A673 (cell line): ENCODE data around the gene QSOX2. TPM values are rescaled to one million over a fixed set of nuclear protein-coding genes. Genes with fewer than 3 reads are reported as not detected.

Experiments
- BruUV-seq: library from RNA; stranded (reverse); fragments of 400-500 nt; replicated peaks from 2 replicates; lab custom pipeline; 2021; lab: Mats Ljungman, UMichigan
- CTCF ChIA-PET: fragments of 300-600 bp; sonication (Branson Sonifier 250); formaldehyde crosslinking; loops from one replicate; lab custom pipeline; 2022; ENCODE audit warnings: antibody characterized with exemption; lab: Charles Lee
- POLR2A ChIA-PET: fragments of 300-600 bp; sonication (Branson Sonifier 250); formaldehyde crosslinking; loops from one replicate; lab custom pipeline; 2022; ENCODE audit warnings: antibody characterized with exemption; ENCODE audit not compliant: low non-redundant PET; lab: Charles Lee
- DNase-seq: peaks from one replicate; pipeline ENCODE4 v3.0.0-alpha.2; 2015; ENCODE audit warnings: low spot score
- H3K27ac ChIP-seq: fragments of 200-600 bp; sonication (generic); 2 replicates; pipeline ENCODE4 v1.5.1; 2016; ENCODE audit warnings: mixed run types, low read depth, mild to moderate bottlenecking, mixed read lengths, antibody characterized with exemption, low read length; ENCODE audit not compliant: poor library complexity, severe bottlenecking
- H3K27me3 ChIP-seq: fragments of 200-600 bp; sonication (generic); replicated peaks from 2 replicates; pipeline ENCODE4 v1.6.1; 2017; ENCODE audit warnings: mixed run types, low read depth, mild to moderate bottlenecking, mixed read lengths, antibody characterized with exemption, low read length; ENCODE audit not compliant: insufficient read depth, poor library complexity
- H3K36me3 ChIP-seq: fragments of 200-600 bp; sonication (generic); 2 replicates; pipeline ENCODE4 v1.6.1; 2016; ENCODE audit warnings: mixed run types, mild to moderate bottlenecking, mixed read lengths, antibody characterized with exemption, low read length; ENCODE audit not compliant: insufficient read depth, poor library complexity, severe bottlenecking
- H3K4me1 ChIP-seq: fragments of 200-600 bp; sonication (generic); 2 replicates; pipeline ENCODE4 v1.6.1; 2017; ENCODE audit warnings: mixed run types, mild to moderate bottlenecking, mixed read lengths, antibody characterized with exemption, low read length; ENCODE audit not compliant: insufficient read depth, poor library complexity, severe bottlenecking
- H3K4me3 ChIP-seq: fragments of 200-600 bp; sonication (generic); 2 replicates; pipeline ENCODE4 v1.5.1; 2016; ENCODE audit warnings: low read depth, mixed run types, mild to moderate bottlenecking, mixed read lengths, low read length; ENCODE audit not compliant: poor library complexity, severe bottlenecking
- H3K9me3 ChIP-seq: fragments of 200-600 bp; sonication (generic); 2 replicates; pipeline ENCODE4 v1.6.1; 2016; ENCODE audit warnings: mixed run types, low read depth, mild to moderate bottlenecking, mixed read lengths, antibody characterized with exemption, low read length; ENCODE audit not compliant: poor library complexity, severe bottlenecking
- EZH2 ChIP-seq: fragments of 200-600 bp; sonication (generic); IDR thresholded peaks from 2 replicates; pipeline ENCODE4 v1.6.1; 2017; ENCODE audit warnings: borderline replicate concordance, low read depth, mild to moderate bottlenecking, mixed read lengths, antibody characterized with exemption, low read length; ENCODE audit not compliant: poor library complexity, severe bottlenecking
- intact Hi-C: fragments of 100-400 bp; cut with micrococcal nuclease; formaldehyde crosslinking; loops from one replicate; pipeline ENCODE4 v1.10.0; 2022; ENCODE audit not compliant: unreplicated experiment
- total RNA-seq: library from RNA; stranded (reverse); gene quantifications from 2 replicates; pipeline ENCODE4 v1.2.3, GENCODE V29; 2021
- TF ChIP-seq, protein P1 (sequence below): fragments of 300-800, 200-600 bp; sonication (generic); conservative IDR thresholded peaks from 2 replicates; pipeline ENCODE4 v1.5.1; 2017; ENCODE audit warnings: low read depth, mild to moderate bottlenecking, antibody characterized with exemption, low read length, moderate library complexity, mixed read lengths

The QSOX2 gene
- total RNA-seq, 1 experiment from 2014 or later, result 43.7 TPM

DNA sequence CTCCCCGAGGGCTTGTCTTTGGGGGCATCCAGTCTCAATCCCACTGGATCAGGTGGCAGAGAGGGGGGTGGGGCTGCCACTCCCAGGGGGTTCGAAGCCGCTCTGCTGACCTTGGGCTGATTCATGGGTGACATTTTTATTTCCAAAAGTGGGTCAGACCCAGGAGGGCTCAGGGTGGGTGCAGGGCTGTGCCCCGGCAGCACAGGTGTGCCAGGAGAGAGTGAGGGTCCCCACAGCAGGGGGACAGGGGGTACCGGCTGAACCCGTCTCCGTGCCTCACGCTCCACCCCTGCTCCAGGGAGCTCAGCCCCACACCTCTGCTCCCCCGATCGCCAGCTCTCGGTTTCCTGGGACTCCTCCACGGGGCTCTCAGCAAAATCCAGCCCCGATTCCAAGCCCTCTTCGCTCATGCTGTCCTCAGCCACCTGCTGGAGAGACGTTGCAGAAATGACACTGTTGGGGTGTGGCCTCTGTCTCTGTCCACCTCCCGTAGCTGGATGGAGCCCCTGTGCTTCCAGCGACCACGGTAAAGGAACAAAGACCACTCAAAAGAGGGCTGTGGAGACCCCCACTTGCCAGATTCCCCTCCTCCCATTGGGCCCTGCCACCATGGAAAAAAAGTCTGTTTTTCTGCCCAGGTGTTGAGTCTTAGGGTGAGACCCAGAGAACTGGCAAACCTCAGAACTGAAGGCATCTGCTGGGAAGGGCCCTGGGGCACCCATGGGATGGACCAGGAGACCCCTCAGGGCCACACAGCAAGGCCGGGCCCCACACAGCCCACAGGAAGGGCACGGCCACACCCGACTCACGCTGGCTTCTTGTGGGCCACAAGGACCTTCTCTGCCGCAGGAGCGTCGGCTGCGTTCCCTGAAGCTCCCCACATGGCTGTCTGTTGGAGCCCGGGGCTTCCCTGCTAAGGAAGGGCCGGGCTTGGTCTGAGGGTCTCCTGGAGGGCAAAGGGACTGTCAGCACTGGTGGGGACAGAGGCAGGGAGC lies 10.6 kb upstream of the QSOX2 start:
- BruUV-seq, result no TSS peak
- no peak overlapping the region for H3K27ac ChIP-seq
- H3K36me3 ChIP-seq, result no peaks in the 10 kb centered on the region
- ChIA-PET POLR2A (no interaction called here), CTCF (no interaction called here)
- intact Hi-C loops, result no loop called here
- H3K9me3 ChIP-seq, result no peaks in the 10 kb centered on the region
- TF ChIP-seq, protein P1, sequence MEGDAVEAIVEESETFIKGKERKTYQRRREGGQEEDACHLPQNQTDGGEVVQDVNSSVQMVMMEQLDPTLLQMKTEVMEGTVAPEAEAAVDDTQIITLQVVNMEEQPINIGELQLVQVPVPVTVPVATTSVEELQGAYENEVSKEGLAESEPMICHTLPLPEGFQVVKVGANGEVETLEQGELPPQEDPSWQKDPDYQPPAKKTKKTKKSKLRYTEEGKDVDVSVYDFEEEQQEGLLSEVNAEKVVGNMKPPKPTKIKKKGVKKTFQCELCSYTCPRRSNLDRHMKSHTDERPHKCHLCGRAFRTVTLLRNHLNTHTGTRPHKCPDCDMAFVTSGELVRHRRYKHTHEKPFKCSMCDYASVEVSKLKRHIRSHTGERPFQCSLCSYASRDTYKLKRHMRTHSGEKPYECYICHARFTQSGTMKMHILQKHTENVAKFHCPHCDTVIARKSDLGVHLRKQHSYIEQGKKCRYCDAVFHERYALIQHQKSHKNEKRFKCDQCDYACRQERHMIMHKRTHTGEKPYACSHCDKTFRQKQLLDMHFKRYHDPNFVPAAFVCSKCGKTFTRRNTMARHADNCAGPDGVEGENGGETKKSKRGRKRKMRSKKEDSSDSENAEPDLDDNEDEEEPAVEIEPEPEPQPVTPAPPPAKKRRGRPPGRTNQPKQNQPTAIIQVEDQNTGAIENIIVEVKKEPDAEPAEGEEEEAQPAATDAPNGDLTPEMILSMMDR, result peak; percentile 27; the same call in 1 of the 2 replicates
- TF ChIP-seq EZH2, result no peak
- H3K27me3 ChIP-seq, result no peaks in the 10 kb centered on the region
- no peaks in the 10 kb centered on the region for H3K4me1 ChIP-seq
- peak; percentile 45 for DNase-seq
- no peak overlapping the region for H3K4me3 ChIP-seq

DNA sequence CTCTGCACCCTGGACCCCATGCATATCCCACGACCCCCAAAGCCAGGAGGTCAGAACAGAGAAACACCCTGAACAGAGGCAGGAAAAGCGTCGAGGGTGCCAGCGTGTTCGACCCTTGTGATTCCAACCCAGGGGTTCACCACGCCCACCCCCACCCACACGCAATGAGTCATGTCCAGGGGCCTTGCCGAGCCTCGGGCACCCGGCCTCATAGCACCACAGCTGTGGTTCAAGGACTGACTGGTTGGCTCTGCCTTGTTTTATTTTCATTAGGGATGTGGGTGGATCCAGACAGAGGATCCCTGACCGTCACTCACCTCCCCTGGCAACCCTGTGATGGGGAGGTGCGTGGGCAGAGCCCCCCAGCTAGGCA lies 9.5 kb upstream of the QSOX2 start:
- H3K27ac ChIP-seq, result no peak overlapping the region
- H3K9me3 ChIP-seq, result no peaks in the 10 kb centered on the region
- H3K4me1 ChIP-seq, result no peaks in the 10 kb centered on the region
- ChIA-PET POLR2A (no interaction called here), CTCF (no interaction called here)
- H3K4me3 ChIP-seq, result no peak overlapping the region
- H3K27me3 ChIP-seq, result no peaks in the 10 kb centered on the region
- no TSS peak for BruUV-seq
- peak; percentile 27 for DNase-seq
- no peaks in the 10 kb centered on the region for H3K36me3 ChIP-seq
- no peak for TF ChIP-seq EZH2
- TF ChIP-seq, protein P1, result no peak
- intact Hi-C loops, result no loop called here

DNA sequence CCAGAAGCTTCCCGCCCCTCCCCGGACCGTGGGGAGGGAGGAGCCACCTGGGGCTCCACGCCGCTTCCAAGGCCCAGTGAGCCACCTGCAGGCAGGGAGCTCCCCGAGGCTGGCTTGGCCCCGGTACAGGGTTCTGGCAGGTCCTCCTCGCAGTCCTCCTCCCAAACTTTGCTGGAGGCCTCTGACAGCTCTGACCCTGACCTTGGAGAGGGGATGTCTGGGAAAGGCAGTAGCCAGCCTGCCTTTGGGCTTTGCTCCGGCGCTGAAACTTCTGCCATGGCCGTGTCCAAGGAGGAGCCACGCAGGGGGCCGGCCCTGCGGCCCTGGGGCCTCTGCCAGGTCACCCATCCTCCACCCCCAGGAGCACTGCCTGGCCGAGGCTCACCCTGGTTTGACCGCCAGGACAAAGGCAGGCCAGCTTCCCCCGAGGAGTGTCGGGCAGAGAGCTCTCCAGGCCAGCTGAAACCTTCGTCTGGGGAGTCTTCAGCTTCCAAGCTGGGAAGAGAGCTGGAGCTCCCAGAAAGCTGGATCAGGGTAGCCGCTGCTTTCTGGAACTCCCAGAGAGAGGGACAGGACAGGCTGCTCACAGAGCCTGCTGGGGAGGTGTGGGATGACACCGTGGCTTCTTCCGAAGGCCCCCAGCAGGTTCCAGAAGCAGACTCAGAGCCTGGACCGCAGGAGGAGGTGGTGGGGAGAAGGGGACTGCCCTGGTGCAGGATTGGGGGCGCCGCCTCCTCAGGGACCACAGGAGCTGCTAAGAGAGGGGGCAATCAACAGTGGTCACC lies 9.0 kb upstream of the QSOX2 start:
- POLR2A ChIA-PET, result no interaction called here

More for the DNA sequence above, 9.0 kb upstream of the QSOX2 start:
- TF ChIP-seq EZH2, result no peak
- TF ChIP-seq, protein P1, result no peak
- CTCF ChIA-PET, result no interaction called here
- Histone ChIP-seq H3K27me3 (no peaks in the 10 kb centered on the region), H3K9me3 (no peaks in the 10 kb centered on the region), H3K36me3 (no peaks in the 10 kb centered on the region), H3K4me1 (no peaks in the 10 kb centered on the region), H3K4me3 (no peak overlapping the region), H3K27ac (no peak overlapping the region)
- no peak for DNase-seq
- intact Hi-C loops, result no loop called here
- BruUV-seq, result no TSS peak
